Lower leg skin (tissue), 4 donors: ENCODE measurements around the gene CYB5A. TPM values are rescaled to one million over a fixed set of nuclear protein-coding genes. Genes with fewer than 3 reads are reported as not detected.

Source experiments
- DNase-seq, 2 donors: peaks; one replicate each; pipeline ENCODE4 v3.0.0-alpha.2; 2019; ENCODE audit warnings: low spot score in 2 of 2
- H3K4me3 ChIP-seq: fragments of 200-600 bp; sonication (generic); 2 replicates; pipeline ENCODE4 v1.5.1; 2017; ENCODE audit warnings: mild to moderate bottlenecking, low read depth; ENCODE audit not compliant: poor library complexity, severe bottlenecking
- CTCF ChIP-seq, 3 donors: fragments of 450-650 bp; IDR thresholded peaks; one replicate each; pipeline ENCODE4 v1.5.1; 2016; ENCODE audit warnings: antibody characterized with exemption in 3 of 3, mild to moderate bottlenecking in 3 of 3, moderate library complexity in 2 of 3
- POLR2A ChIP-seq, 2 donors: fragments of 450-650 bp; IDR thresholded peaks; one replicate each; pipeline ENCODE4 v1.6.1; 2016 to 2017; ENCODE audit warnings: antibody characterized with exemption in 2 of 2, mild to moderate bottlenecking in 1 of 2, moderate library complexity in 1 of 2
- WGBS, 2 donors: methylation state at CpG; one replicate each; pipeline ENCODE4 v1.1.5; 2018; 5-methylcytosine and 5-hydroxymethylcytosine counted together
- intact Hi-C: fragments of 100-400 bp; cut with DNase I; formaldehyde crosslinking; loops from one replicate; pipeline ENCODE4 v1.15.0; 2023; ENCODE audit warnings: low total_unique reads
- total RNA-seq, 4 donors: library from RNA; depleted of rRNA; stranded (reverse); fragments of >200 nt; gene quantifications; one replicate each; pipeline ENCODE4 v1.1.0, GENCODE V29; 2016

CYB5A gene
- total RNA-seq, 4 donors from 2014 or later = 106 to 290 (median 173) TPM

- intact Hi-C loops = no loop called here
- TF ChIP-seq POLR2A (IDR thresholded peaks at IDR 0.05) = no peak
- no peak for TF ChIP-seq CTCF (IDR thresholded peaks at IDR 0.05)
- 8 to 10% methylated on average over 4 of the region's 4 CpGs for WGBS, 2 donors
Observed at GRCh38 chr18:74292541-74292858, 737 bp upstream of the CYB5A start.

GRCh38 chr18:74291472-74291770, 342 bp downstream of the CYB5A start:
- H3K4me3 ChIP-seq = peak overlapping the region; percentile 68
- WGBS, 2 donors = 0% methylated on average over 28 of the region's 30 CpGs; no CpG with 5 or more reads in 1 of the 2 donors
- no peak for DNase-seq
- TF ChIP-seq POLR2A (IDR thresholded peaks at IDR 0.05) (no peak), CTCF (IDR thresholded peaks at IDR 0.05) (no peak)
- intact Hi-C loops = no loop called here

More at GRCh38 chr18:74292541-74292858, 737 bp upstream of the CYB5A start:
- H3K4me3 ChIP-seq = peak overlapping the region; percentile 35
- DNase-seq = no peak

- H3K4me3 ChIP-seq = peak overlapping the region; percentile 68
- intact Hi-C loops = no loop called here
- WGBS, 2 donors = 18% methylated on average over 45 to 56 of the region's 57 CpGs
- no peak for DNase-seq
- TF ChIP-seq POLR2A (IDR thresholded peaks at IDR 0.05) (no peak), CTCF (IDR thresholded peaks at IDR 0.05) (no peak)
Observed at GRCh38 chr18:74290794-74291471, 830 bp downstream of the CYB5A start.

GRCh38 chr18:74290021-74290420, 1.7 kb downstream of the CYB5A start:
- 92 to 93% methylated on average over 7 of the region's 7 CpGs for WGBS, 2 donors
- intact Hi-C loops = no loop called here
- TF ChIP-seq CTCF (IDR thresholded peaks at IDR 0.05) (no peak), POLR2A (IDR thresholded peaks at IDR 0.05) (no peak)
- no peak for DNase-seq
- no peak overlapping the region for H3K4me3 ChIP-seq

GRCh38 chr18:74289137-74289536, 2.6 kb downstream of the CYB5A start:
- no peak for DNase-seq

More at GRCh38 chr18:74289137-74289536, 2.6 kb downstream of the CYB5A start:
- WGBS, 2 donors = 44 to 53% methylated on average over 3 of the region's 3 CpGs
- intact Hi-C loops = no loop called here
- TF ChIP-seq CTCF (IDR thresholded peaks at IDR 0.05) (no peak), POLR2A (IDR thresholded peaks at IDR 0.05) (no peak)
- H3K4me3 ChIP-seq = no peak overlapping the region
